HCT116 (cell line): Measurements from ENCODE around the gene TRABD. TPM values are rescaled to one million over a fixed set of nuclear protein-coding genes. Genes with fewer than 3 reads are reported as not detected.

Source experiments
- ATAC-seq: fragments of 200-7000 bp; cut with Tn5 transposase; 2 replicates; pipeline ENCODE4 v1.9.1; 2020; ENCODE audit warnings: mild to moderate bottlenecking, moderate library complexity
- BruUV-seq: library from RNA; stranded (reverse); fragments of 400-500 nt; replicated peaks from 2 replicates; lab custom pipeline; 2021; lab: Mats Ljungman, UMichigan
- CTCF ChIA-PET: fragments of 300-600 bp; sonication (Branson Sonifier 250); formaldehyde crosslinking; loops from one replicate; lab custom pipeline; 2021; ENCODE audit warnings: antibody characterized with exemption; lab: Charles Lee
- POLR2A ChIA-PET: fragments of 300-600, 350-600 bp; sonication (Branson Sonifier 250); formaldehyde crosslinking; loops from one replicate; lab custom pipeline; 2021; ENCODE audit warnings: antibody characterized with exemption; lab: Charles Lee
- RAD21 ChIA-PET, 2 experiments: fragments of 300-600 bp; sonication (Branson Sonifier 250); formaldehyde crosslinking; loops; one replicate each; lab custom pipeline; 2023; ENCODE audit warnings: low total read pairs in 2 of 2; ENCODE audit not compliant: uncharacterized antibody in 2 of 2, unreplicated experiment in 2 of 2, low non-redundant PET in 1 of 2; lab: Charles Lee
- DNase-seq: peaks from one replicate; pipeline ENCODE4 v3.0.0-alpha.2; 2010; ENCODE audit warnings: low read depth, low spot score
- H2AFZ ChIP-seq: fragments of 200-600 bp; shearing (Covaris generic), sonication (generic); 2 replicates; pipeline ENCODE4 v1.6.1; 2017; ENCODE audit warnings: low read depth, mixed run types, mixed read lengths, antibody characterized with exemption, low read length; ENCODE audit not compliant: poor library complexity, severe bottlenecking
- H3K27ac ChIP-seq: 2 replicates; pipeline ENCODE4 v1.5.1; 2012; ENCODE audit warnings: low read depth, low read length
- H3K27me3 ChIP-seq: fragments of 200-600 bp; sonication (generic); 2 replicates; pipeline ENCODE4 v1.6.1; 2016; ENCODE audit warnings: mixed run types, low read length, mixed read lengths; ENCODE audit not compliant: insufficient read depth
- H3K36me3 ChIP-seq, 2 experiments: fragments of 200-500 bp in 1 of 2; fragments of 200-600 bp in 1 of 2; sonication (Bioruptor generic) in 1 of 2; sonication (generic) in 1 of 2; 2 replicates each; pipeline versions ENCODE4 v1.5.1 to v1.6.1; 2014 to 2016; ENCODE audit warnings: low read length in 2 of 2, inconsistent platforms in 1 of 2, mixed read lengths in 1 of 2, mixed run types in 1 of 2; ENCODE audit not compliant: insufficient read depth in 2 of 2, control insufficient read depth in 1 of 2
- H3K4me1 ChIP-seq, 2 experiments: fragments of 200-600 bp in 1 of 2; sonication (generic) in 1 of 2; 2 replicates each; pipeline versions ENCODE4 v1.5.1 to v1.6.1; 2012 to 2017; ENCODE audit warnings: low read length in 2 of 2, inconsistent platforms in 1 of 2, mild to moderate bottlenecking in 1 of 2, mixed read lengths in 1 of 2, mixed run types in 1 of 2, moderate library complexity in 1 of 2; ENCODE audit not compliant: insufficient read depth in 2 of 2, control insufficient read depth in 1 of 2
- H3K4me2 ChIP-seq: fragments of 200-600 bp; sonication (generic); 2 replicates; pipeline ENCODE4 v1.6.1; 2017; ENCODE audit warnings: mixed run types, low read length, mixed read lengths
- H3K4me3 ChIP-seq, 2 experiments: fragments of 200-600 bp in 1 of 2; sonication (generic) in 1 of 2; replicated peaks in 1 of 2; 2 replicates each; pipeline ENCODE4 v1.5.1; 2011 to 2016; ENCODE audit warnings: low read length in 2 of 2, control low read depth in 1 of 2, low read depth in 1 of 2, mild to moderate bottlenecking in 1 of 2, mixed read lengths in 1 of 2, mixed run types in 1 of 2
- H3K79me2 ChIP-seq: fragments of 200-600 bp; sonication (generic); 2 replicates; pipeline ENCODE4 v1.6.1; 2017; ENCODE audit warnings: mild to moderate bottlenecking, mixed run types, low read length, moderate library complexity, mixed read lengths; ENCODE audit not compliant: insufficient read depth
- H3K9ac ChIP-seq: fragments of 200-600 bp; sonication (generic); 2 replicates; pipeline ENCODE4 v1.6.1; 2016; ENCODE audit warnings: low read length, mixed read lengths
- H3K9me2 ChIP-seq: fragments of 200-600 bp; sonication (generic), shearing (Covaris generic); 2 replicates; pipeline ENCODE4 v1.6.1; 2017; ENCODE audit warnings: mixed run types, mild to moderate bottlenecking, moderate library complexity; ENCODE audit not compliant: insufficient read depth
- H3K9me3 ChIP-seq, 2 experiments: fragments of 200-500 bp in 1 of 2; fragments of 200-600 bp in 1 of 2; sonication (Bioruptor generic) in 1 of 2; sonication (generic) in 1 of 2; 2 replicates each; pipeline ENCODE4 v1.6.1; 2014 to 2017; ENCODE audit warnings: low read length in 2 of 2, mixed read lengths in 2 of 2, inconsistent platforms in 1 of 2, low read depth in 1 of 2, mild to moderate bottlenecking in 1 of 2, mixed run types in 1 of 2, moderate library complexity in 1 of 2; ENCODE audit not compliant: control insufficient read depth in 1 of 2, insufficient read depth in 1 of 2
- H4K20me1 ChIP-seq: fragments of 200-600 bp; sonication (generic), shearing (Covaris generic); 2 replicates; pipeline ENCODE4 v1.6.1; 2017; ENCODE audit warnings: mixed run types, mild to moderate bottlenecking, moderate library complexity; ENCODE audit not compliant: insufficient read depth
- ATF3 ChIP-seq: IDR thresholded peaks from 2 replicates; pipeline ENCODE4 v1.6.1; 2012
- CBX3 ChIP-seq: IDR thresholded peaks from 2 replicates; pipeline ENCODE4 v1.6.1; 2012; ENCODE audit warnings: low read depth
- CEBPB ChIP-seq: IDR thresholded peaks from 2 replicates; pipeline ENCODE4 v1.6.1; 2012; ENCODE audit warnings: low read depth
- CTCF ChIP-seq, 3 experiments: fragments of 200-600 bp in 1 of 3; sonication (generic) in 1 of 3; IDR thresholded peaks in 2 of 3; conservative IDR thresholded peaks in 1 of 3; 2 replicates each; pipeline ENCODE4 v1.5.1; 2012 to 2017; ENCODE audit warnings: low read depth in 2 of 3, low read length in 2 of 3, antibody characterized with exemption in 1 of 3, borderline replicate concordance in 1 of 3, control low read depth in 1 of 3, mild to moderate bottlenecking in 1 of 3, mixed read lengths in 1 of 3, mixed run types in 1 of 3, moderate library complexity in 1 of 3; ENCODE audit not compliant: insufficient read depth in 1 of 3
- ELF1 ChIP-seq: IDR thresholded peaks from 2 replicates; pipeline ENCODE4 v1.6.1; 2012; ENCODE audit warnings: low read depth, borderline replicate concordance
- EZH2phosphoT487 ChIP-seq: fragments of 200-600 bp; IDR thresholded peaks from 2 replicates; pipeline ENCODE4 v1.6.1; 2018; ENCODE audit warnings: antibody characterized with exemption, borderline replicate concordance
- FOSL1 ChIP-seq: IDR thresholded peaks from 2 replicates; pipeline ENCODE4 v1.6.1; 2012; ENCODE audit warnings: low read depth
- JUND ChIP-seq: IDR thresholded peaks from 2 replicates; pipeline ENCODE4 v1.6.1; 2012
- POLR2A ChIP-seq: IDR thresholded peaks from 2 replicates; pipeline ENCODE4 v1.7.0; 2011; ENCODE audit warnings: borderline replicate concordance; ENCODE audit not compliant: insufficient read depth, insufficient read length; ENCODE audit errors: extremely low read depth
- SRF ChIP-seq: IDR thresholded peaks from 2 replicates; pipeline ENCODE4 v1.6.1; 2012; ENCODE audit warnings: low read depth
- TCF7L2 ChIP-seq: IDR thresholded peaks from 2 replicates; pipeline ENCODE4 v1.7.0; 2011; ENCODE audit warnings: borderline replicate concordance, inconsistent platforms; ENCODE audit not compliant: insufficient read depth, insufficient read length; ENCODE audit errors: extremely low read depth
- YY1 ChIP-seq: IDR thresholded peaks from 2 replicates; pipeline ENCODE4 v1.6.1; 2011; ENCODE audit warnings: low read length, low read depth, moderate library complexity, mild to moderate bottlenecking; ENCODE audit not compliant: insufficient replicate concordance; ENCODE audit errors: extremely low read depth
- ZBTB33 ChIP-seq: IDR thresholded peaks from 2 replicates; pipeline ENCODE4 v1.6.1; 2011; ENCODE audit warnings: mild to moderate bottlenecking, low read length, moderate library complexity; ENCODE audit not compliant: insufficient replicate concordance; ENCODE audit errors: extremely low read depth
- ZFX ChIP-seq: fragments of 450-650 bp; IDR thresholded peaks from 2 replicates; pipeline ENCODE4 v1.6.1; 2017
- ZNF274 ChIP-seq: fragments of 200-500 bp; sonication (Bioruptor generic); IDR thresholded peaks from 2 replicates; pipeline ENCODE4 v1.6.1; 2014; ENCODE audit warnings: mild to moderate bottlenecking, low read depth, low read length, inconsistent platforms
- intact Hi-C: fragments of 100-400 bp; cut with micrococcal nuclease; formaldehyde crosslinking; loops from 2 replicates; pipeline ENCODE4 v1.10.0; 2022
- total RNA-seq: library from RNA; stranded (reverse); gene quantifications from one replicate; pipeline ENCODE4 v1.2.1, GENCODE V29; 2021; ENCODE audit not compliant: unreplicated experiment
- TF ChIP-seq, protein P1 (sequence below): IDR thresholded peaks from 2 replicates; pipeline ENCODE4 v1.6.1; 2012

Gene TRABD
- total RNA-seq, 1 experiment from 2014 or later = 90.3 TPM

GRCh38 chr22:50213263-50213662, 27.6 kb downstream of the TRABD start:
- Histone ChIP-seq H3K4me3 (no peak overlapping the region), H3K79me2 (peaks cover 17% of the 10 kb centered on the region; the same call in 1 of the 2 replicates), H3K36me3 (peaks cover 26 to 34% of the 10 kb centered on the region in 2 experiments), H3K4me2 (no peak overlapping the region), H3K27ac (no peak overlapping the region), H2AFZ (no peak overlapping the region), H3K27me3 (no peaks in the 10 kb centered on the region), H3K9ac (no peak overlapping the region), H3K4me1 (no peaks in the 10 kb centered on the region), H3K9me2 (no peaks in the 10 kb centered on the region), H3K9me3 (no peaks in the 10 kb centered on the region), H4K20me1 (no peaks in the 10 kb centered on the region)
- intact Hi-C loops = no loop called here
- ATAC-seq (no peak), DNase-seq (no peak)
- BruUV-seq = no TSS peak
- POLR2A ChIA-PET = no interaction called here
- CTCF ChIA-PET = no interaction called here
- no peak for TF ChIP-seq YY1
- TF ChIP-seq ZBTB33 = no peak
- RAD21 ChIA-PET = no interaction called here

DNA sequence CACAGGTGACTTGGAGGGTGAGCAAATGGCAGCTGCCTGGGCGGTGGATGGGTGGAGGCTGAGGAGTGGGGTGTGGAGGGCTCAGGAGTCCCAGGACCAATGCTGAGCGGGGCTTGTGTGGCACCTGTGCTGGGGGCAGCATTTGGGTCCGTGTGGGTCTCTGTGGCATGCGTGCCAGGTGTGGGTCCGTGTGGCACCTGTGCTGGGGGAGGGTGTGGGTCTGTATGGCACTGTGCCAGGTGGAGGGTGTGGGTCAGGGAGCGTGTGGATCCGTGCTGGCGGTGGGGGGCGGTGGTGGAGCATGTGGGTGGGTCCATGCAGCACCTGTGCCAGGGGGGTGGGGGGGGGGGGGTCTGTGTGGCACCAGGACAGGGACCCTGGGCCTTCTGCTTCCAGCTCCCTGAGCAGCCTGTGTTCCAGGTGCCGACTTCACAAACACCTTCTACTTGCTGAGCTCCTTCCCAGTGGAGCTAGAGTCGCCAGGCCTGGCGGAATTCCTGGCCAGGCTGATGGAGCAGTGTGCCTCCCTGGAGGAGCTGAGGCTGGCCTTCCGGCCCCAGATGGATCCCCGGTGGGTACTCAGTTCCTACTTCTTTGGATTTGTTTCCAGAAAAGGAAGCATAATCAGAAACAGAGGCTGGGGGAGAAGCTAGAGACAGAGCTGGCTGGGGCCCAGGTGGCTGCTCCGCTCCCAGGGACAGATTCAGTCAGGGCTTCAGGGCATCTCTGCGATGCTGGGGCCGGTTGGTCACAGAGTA, 29.8 kb downstream of the TRABD start:
- Histone ChIP-seq H3K9ac (no peak overlapping the region), H3K4me2 (no peak overlapping the region), H3K4me3 (no peak overlapping the region), H3K9me2 (no peaks in the 10 kb centered on the region), H3K79me2 (peaks cover 17% of the 10 kb centered on the region; the same call in 1 of the 2 replicates), H3K9me3 (no peaks in the 10 kb centered on the region), H3K27ac (no peak overlapping the region), H4K20me1 (no peaks in the 10 kb centered on the region), H3K36me3 (peaks cover 27 to 43% of the 10 kb centered on the region in 2 experiments), H2AFZ (no peak overlapping the region), H3K4me1 (peaks cover 0 to 8% of the 10 kb centered on the region in 2 experiments; a peak in 3 of 4 replicates), H3K27me3 (no peaks in the 10 kb centered on the region)
- CTCF ChIA-PET = no interaction called here
- DNase-seq = no peak
- intact Hi-C loops = no loop called here
- no peak for ATAC-seq
- POLR2A ChIA-PET = no interaction called here
- no TSS peak for BruUV-seq
- RAD21 ChIA-PET = no interaction called here
- no peak for TF ChIP-seq ZNF274
- TF ChIP-seq ZFX = no peak
- TF ChIP-seq YY1 = no peak
- TF ChIP-seq POLR2A = no peak
- TF ChIP-seq TCF7L2 = no peak
- TF ChIP-seq CEBPB = no peak
- TF ChIP-seq, protein P1, sequence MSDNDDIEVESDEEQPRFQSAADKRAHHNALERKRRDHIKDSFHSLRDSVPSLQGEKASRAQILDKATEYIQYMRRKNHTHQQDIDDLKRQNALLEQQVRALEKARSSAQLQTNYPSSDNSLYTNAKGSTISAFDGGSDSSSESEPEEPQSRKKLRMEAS = no peak
- TF ChIP-seq ATF3 = no peak
- no peak for TF ChIP-seq CTCF (IDR thresholded peaks at IDR 0.05 in 2 of 3, conservative IDR thresholded peaks at IDR 0.05 in 1 of 3; ENCODE audit: borderline replicate concordance in 1 of 3, insufficient read depth in 1 of 3, low read depth in 2 of 3, low read length in 2 of 3)
- no peak for TF ChIP-seq CBX3
- TF ChIP-seq FOSL1 = no peak
- TF ChIP-seq JUND = no peak
- no peak for TF ChIP-seq ELF1
- TF ChIP-seq EZH2phosphoT487 = no peak
- no peak for TF ChIP-seq SRF
